DOHH2 (cell line): ENCODE measurements around the gene EPB41.

ENCODE experiments used
- EZH2phosphoT487 ChIP-seq: fragments of 200-600 bp; sonication (generic); IDR thresholded peaks from 2 replicates; pipeline ENCODE4 v1.6.1; 2017; ENCODE audit warnings: borderline replicate concordance, mild to moderate bottlenecking, antibody characterized with exemption, low read length, moderate library complexity, mixed read lengths
- TF ChIP-seq, protein P1 (sequence below): fragments of 200-600 bp; sonication (generic); IDR thresholded peaks from one replicate; pipeline ENCODE4 v1.5.1; 2014; ENCODE audit warnings: antibody characterized with exemption, mild to moderate bottlenecking, low read depth, low read length; ENCODE audit not compliant: poor library complexity, severe bottlenecking

DNA sequence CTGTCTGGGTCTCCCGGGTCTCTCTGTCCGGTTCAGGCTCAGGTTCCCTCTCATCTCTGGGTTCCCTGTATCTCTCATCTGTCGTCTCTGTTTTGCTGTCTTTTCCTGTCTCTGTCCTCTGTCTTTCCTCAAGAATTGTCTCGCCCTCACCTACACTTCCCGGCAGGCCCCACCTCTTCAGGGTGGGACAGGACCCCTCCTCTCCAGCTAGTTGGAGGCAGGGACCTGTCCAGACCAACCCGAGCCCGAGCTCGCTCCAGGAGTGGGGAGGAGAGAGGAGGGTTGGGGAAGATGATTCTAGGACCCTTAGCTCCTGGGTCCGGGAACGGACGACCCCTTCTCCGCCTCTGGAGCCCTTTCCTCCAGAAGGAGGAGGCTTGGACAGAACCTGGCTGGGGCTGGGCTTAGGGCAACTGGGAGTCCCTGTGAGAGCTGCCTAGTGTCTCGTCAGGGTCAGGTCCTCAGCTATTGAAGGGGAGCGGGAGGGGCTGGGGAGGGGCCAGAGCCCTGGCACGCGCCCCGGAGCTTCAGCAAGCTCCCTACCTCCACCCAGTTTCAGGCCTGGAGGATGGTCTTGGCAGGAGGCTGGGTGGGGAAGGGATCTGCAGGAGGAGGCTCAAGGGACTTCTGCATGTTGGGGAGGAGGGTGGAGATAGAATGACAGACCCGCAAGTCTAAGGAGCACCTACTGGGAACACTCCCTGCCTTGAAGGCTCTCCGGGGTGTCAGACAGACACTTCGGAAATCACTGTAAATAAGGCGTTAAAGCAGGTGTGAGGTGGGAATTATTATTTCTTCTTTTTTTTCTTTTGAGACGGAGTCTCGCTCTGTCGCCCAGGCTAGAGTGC is 26.3 kb upstream of the EPB41 start:
- TF ChIP-seq, protein P1, sequence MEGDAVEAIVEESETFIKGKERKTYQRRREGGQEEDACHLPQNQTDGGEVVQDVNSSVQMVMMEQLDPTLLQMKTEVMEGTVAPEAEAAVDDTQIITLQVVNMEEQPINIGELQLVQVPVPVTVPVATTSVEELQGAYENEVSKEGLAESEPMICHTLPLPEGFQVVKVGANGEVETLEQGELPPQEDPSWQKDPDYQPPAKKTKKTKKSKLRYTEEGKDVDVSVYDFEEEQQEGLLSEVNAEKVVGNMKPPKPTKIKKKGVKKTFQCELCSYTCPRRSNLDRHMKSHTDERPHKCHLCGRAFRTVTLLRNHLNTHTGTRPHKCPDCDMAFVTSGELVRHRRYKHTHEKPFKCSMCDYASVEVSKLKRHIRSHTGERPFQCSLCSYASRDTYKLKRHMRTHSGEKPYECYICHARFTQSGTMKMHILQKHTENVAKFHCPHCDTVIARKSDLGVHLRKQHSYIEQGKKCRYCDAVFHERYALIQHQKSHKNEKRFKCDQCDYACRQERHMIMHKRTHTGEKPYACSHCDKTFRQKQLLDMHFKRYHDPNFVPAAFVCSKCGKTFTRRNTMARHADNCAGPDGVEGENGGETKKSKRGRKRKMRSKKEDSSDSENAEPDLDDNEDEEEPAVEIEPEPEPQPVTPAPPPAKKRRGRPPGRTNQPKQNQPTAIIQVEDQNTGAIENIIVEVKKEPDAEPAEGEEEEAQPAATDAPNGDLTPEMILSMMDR: no peak
- TF ChIP-seq EZH2phosphoT487: no peak
